Spleen (tissue), 7 donors: ENCODE measurements around the gene OS9.

ENCODE experiments used
- POLR2A ChIP-seq, 3 donors: fragments of 450-650 bp; IDR thresholded peaks; one replicate each; pipeline ENCODE4 v1.5.1; 2017; ENCODE audit warnings: antibody characterized with exemption in 3 of 3, mild to moderate bottlenecking in 1 of 3
- TF ChIP-seq, protein P1 (sequence below), 11 experiments: fragments of 200-600 bp in 7 of 11; fragments of 450-650 bp in 4 of 11; sonication (generic) in 4 of 11; IDR thresholded peaks in 8 of 11; conservative IDR thresholded peaks in 3 of 11; 1 replicate in 7 of 11; 2 replicates in 4 of 11; pipeline versions ENCODE4 v1.4.0 to v1.8.0; 2016 to 2021; ENCODE audit warnings: antibody characterized with exemption in 11 of 11, inconsistent platforms in 4 of 11, mild to moderate bottlenecking in 1 of 11
- donor health status: DM: no; HTN: no; CAD: no; lungs with moderate emphysema.
- donor health status: DM: no; HTN: no; CAD: no.
- donor health status: DM: no; HTN: no; CAD: no.

- no peak for TF ChIP-seq POLR2A (IDR thresholded peaks at IDR 0.05)
- TF ChIP-seq, protein P1, sequence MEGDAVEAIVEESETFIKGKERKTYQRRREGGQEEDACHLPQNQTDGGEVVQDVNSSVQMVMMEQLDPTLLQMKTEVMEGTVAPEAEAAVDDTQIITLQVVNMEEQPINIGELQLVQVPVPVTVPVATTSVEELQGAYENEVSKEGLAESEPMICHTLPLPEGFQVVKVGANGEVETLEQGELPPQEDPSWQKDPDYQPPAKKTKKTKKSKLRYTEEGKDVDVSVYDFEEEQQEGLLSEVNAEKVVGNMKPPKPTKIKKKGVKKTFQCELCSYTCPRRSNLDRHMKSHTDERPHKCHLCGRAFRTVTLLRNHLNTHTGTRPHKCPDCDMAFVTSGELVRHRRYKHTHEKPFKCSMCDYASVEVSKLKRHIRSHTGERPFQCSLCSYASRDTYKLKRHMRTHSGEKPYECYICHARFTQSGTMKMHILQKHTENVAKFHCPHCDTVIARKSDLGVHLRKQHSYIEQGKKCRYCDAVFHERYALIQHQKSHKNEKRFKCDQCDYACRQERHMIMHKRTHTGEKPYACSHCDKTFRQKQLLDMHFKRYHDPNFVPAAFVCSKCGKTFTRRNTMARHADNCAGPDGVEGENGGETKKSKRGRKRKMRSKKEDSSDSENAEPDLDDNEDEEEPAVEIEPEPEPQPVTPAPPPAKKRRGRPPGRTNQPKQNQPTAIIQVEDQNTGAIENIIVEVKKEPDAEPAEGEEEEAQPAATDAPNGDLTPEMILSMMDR (IDR thresholded peaks at IDR 0.05 in 8 of 11, conservative IDR thresholded peaks at IDR 0.05 in 3 of 11) = no peak
Measured at GRCh38 chr12:57753756-57754337, 59.9 kb downstream of the OS9 start.
